ENCODE data around the gene INPP4B.

Gene INPP4B

GRCh38 chr4:142009751-142010150 lies 836.4 kb downstream of the INPP4B start:
- H4K20me1 ChIP-seq (ENCODE audit: insufficient read depth, low read length) = no peaks in the 10 kb centered on the region
- no peak for TF ChIP-seq EZH2 (IDR thresholded peaks at IDR 0.05; ENCODE audit: borderline replicate concordance, low read length)
- TF ChIP-seq, protein P1, sequence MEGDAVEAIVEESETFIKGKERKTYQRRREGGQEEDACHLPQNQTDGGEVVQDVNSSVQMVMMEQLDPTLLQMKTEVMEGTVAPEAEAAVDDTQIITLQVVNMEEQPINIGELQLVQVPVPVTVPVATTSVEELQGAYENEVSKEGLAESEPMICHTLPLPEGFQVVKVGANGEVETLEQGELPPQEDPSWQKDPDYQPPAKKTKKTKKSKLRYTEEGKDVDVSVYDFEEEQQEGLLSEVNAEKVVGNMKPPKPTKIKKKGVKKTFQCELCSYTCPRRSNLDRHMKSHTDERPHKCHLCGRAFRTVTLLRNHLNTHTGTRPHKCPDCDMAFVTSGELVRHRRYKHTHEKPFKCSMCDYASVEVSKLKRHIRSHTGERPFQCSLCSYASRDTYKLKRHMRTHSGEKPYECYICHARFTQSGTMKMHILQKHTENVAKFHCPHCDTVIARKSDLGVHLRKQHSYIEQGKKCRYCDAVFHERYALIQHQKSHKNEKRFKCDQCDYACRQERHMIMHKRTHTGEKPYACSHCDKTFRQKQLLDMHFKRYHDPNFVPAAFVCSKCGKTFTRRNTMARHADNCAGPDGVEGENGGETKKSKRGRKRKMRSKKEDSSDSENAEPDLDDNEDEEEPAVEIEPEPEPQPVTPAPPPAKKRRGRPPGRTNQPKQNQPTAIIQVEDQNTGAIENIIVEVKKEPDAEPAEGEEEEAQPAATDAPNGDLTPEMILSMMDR (IDR thresholded peaks at IDR 0.05; ENCODE audit: low read length) = no peak
- no peaks in the 10 kb centered on the region for H3K27me3 ChIP-seq (ENCODE audit: insufficient read depth, low read length)
- no peak overlapping the region for H3K4me3 ChIP-seq (ENCODE audit: low read depth, low read length, poor library complexity, severe bottlenecking)
- H3K79me2 ChIP-seq (ENCODE audit: insufficient read depth, low read length) = no peaks in the 10 kb centered on the region
- no peaks in the 10 kb centered on the region for H3K36me3 ChIP-seq (ENCODE audit: insufficient read depth, low read length)
- no peak overlapping the region for H3K9ac ChIP-seq (ENCODE audit: low read length)
- no peaks in the 10 kb centered on the region for H3K4me1 ChIP-seq (ENCODE audit: insufficient read depth, low read length, severe bottlenecking)
- no peaks in the 10 kb centered on the region; the same call in 1 of the 2 replicates for H3K9me2 ChIP-seq (ENCODE audit: low read depth, low read length)
- H3F3A ChIP-seq (ENCODE audit: insufficient read depth, low read length) = no peaks in the 10 kb centered on the region
- no peaks in the 10 kb centered on the region for H3K9me3 ChIP-seq (ENCODE audit: low read length)
- no peak overlapping the region for H2AFZ ChIP-seq (ENCODE audit: low read length)
- H3K4me2 ChIP-seq (ENCODE audit: low read length) = no peak overlapping the region
- no peak overlapping the region for H3K27ac ChIP-seq (ENCODE audit: low read depth, low read length, poor library complexity, severe bottlenecking)

- no peak overlapping the region for H3K4me2 ChIP-seq (ENCODE audit: low read length)
Measured at GRCh38 chr4:142005519-142005918, 840.6 kb downstream of the INPP4B start.

DNA sequence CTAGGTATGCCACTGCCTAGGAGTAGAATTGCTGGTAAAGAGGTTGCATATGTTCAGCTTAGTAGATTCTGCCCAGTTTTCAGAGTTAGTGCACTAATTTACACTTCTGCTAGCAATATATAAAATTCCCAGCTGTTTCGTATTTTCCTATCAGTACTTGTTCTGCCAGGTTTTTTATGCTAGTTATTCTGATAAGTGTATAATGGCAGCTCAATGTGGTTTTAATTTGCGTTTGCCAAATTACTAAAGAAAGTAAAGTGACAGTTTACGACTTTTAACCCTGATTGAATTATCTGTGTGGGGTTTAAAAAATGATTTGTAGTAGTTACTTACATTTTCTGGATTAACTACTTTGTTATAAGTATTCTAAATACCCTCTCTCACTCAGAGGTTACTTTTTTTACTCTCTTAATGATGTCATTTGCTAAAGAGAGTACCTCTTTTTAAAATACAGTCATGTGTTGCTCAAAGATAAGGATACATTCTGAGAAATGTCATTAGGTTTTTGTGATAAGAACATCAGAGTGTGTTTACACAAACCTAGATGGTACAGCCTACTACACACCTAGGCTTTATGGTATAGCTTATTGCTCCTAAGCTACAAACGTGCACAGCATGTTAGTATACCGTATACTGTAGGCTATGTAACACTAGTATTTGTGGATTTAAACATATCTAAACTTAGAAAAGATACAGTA lies 846.5 kb downstream of the INPP4B start:
- H3K4me1 ChIP-seq (ENCODE audit: insufficient read depth, low read length, severe bottlenecking) = no peaks in the 10 kb centered on the region
- no peaks in the 10 kb centered on the region for H4K20me1 ChIP-seq (ENCODE audit: insufficient read depth, low read length)
- H3K27ac ChIP-seq (ENCODE audit: low read depth, low read length, poor library complexity, severe bottlenecking) = no peak overlapping the region
- no peaks in the 10 kb centered on the region for H3K79me2 ChIP-seq (ENCODE audit: insufficient read depth, low read length)
- H3K9ac ChIP-seq (ENCODE audit: low read length) = no peak overlapping the region
- no peaks in the 10 kb centered on the region for H3K27me3 ChIP-seq (ENCODE audit: insufficient read depth, low read length)
- no peak overlapping the region for H3K4me2 ChIP-seq (ENCODE audit: low read length)
- no peak for TF ChIP-seq EZH2 (IDR thresholded peaks at IDR 0.05; ENCODE audit: borderline replicate concordance, low read length)
- TF ChIP-seq, protein P1 (IDR thresholded peaks at IDR 0.05; ENCODE audit: low read length) = no peak
- no peak overlapping the region for H2AFZ ChIP-seq (ENCODE audit: low read length)
- H3F3A ChIP-seq (ENCODE audit: insufficient read depth, low read length) = no peaks in the 10 kb centered on the region
- H3K36me3 ChIP-seq (ENCODE audit: insufficient read depth, low read length) = no peaks in the 10 kb centered on the region
- H3K9me3 ChIP-seq (ENCODE audit: low read length) = no peaks in the 10 kb centered on the region
- no peak overlapping the region for H3K4me3 ChIP-seq (ENCODE audit: low read depth, low read length, poor library complexity, severe bottlenecking)
- no peaks in the 10 kb centered on the region for H3K9me2 ChIP-seq (ENCODE audit: low read depth, low read length)

More at GRCh38 chr4:142005519-142005918, 840.6 kb downstream of the INPP4B start:
- no peaks in the 10 kb centered on the region for H3K9me3 ChIP-seq (ENCODE audit: low read length)
- H3K27me3 ChIP-seq (ENCODE audit: insufficient read depth, low read length) = no peaks in the 10 kb centered on the region
- no peaks in the 10 kb centered on the region for H3K36me3 ChIP-seq (ENCODE audit: insufficient read depth, low read length)
- H2AFZ ChIP-seq (ENCODE audit: low read length) = no peak overlapping the region
- no peak overlapping the region for H3K9ac ChIP-seq (ENCODE audit: low read length)
- no peaks in the 10 kb centered on the region for H3K79me2 ChIP-seq (ENCODE audit: insufficient read depth, low read length)
- H3K4me3 ChIP-seq (ENCODE audit: low read depth, low read length, poor library complexity, severe bottlenecking) = no peak overlapping the region
- no peaks in the 10 kb centered on the region for H4K20me1 ChIP-seq (ENCODE audit: insufficient read depth, low read length)
- TF ChIP-seq, protein P1 (IDR thresholded peaks at IDR 0.05; ENCODE audit: low read length) = no peak
- TF ChIP-seq EZH2 (IDR thresholded peaks at IDR 0.05; ENCODE audit: borderline replicate concordance, low read length) = no peak
- H3F3A ChIP-seq (ENCODE audit: insufficient read depth, low read length) = no peaks in the 10 kb centered on the region
- H3K9me2 ChIP-seq (ENCODE audit: low read depth, low read length) = no peaks in the 10 kb centered on the region
- H3K4me1 ChIP-seq (ENCODE audit: insufficient read depth, low read length, severe bottlenecking) = no peaks in the 10 kb centered on the region
- H3K27ac ChIP-seq (ENCODE audit: low read depth, low read length, poor library complexity, severe bottlenecking) = no peak overlapping the region
